ENCODE results near the gene FBRSL1.
A peak's percentile ranks its signal among the peaks of the same experiment; 100 is the strongest.

- TF ChIP-seq CTCF (conservative IDR thresholded peaks at IDR 0.05; ENCODE audit: low read depth, low read length) = peak; percentile 68
- TF ChIP-seq EZH2 (IDR thresholded peaks at IDR 0.05; ENCODE audit: borderline replicate concordance, low read depth, low read length, poor library complexity, severe bottlenecking) = no peak
Measured at GRCh38 chr12:132460571-132460970, 29.4 kb upstream of the FBRSL1 start.
